WI38 (cell line): Measurements from ENCODE around the gene WDR86.

Experiments
- H3K4me3 ChIP-seq: 2 replicates; pipeline ENCODE4 v1.5.1; 2011; ENCODE audit warnings: low read depth, mild to moderate bottlenecking, control low read depth, low read length
- TF ChIP-seq, protein P1 (sequence below): IDR thresholded peaks from 2 replicates; pipeline ENCODE4 v1.5.1; 2012; ENCODE audit warnings: low read depth, mild to moderate bottlenecking, control low read depth, low read length

Gene WDR86

DNA sequence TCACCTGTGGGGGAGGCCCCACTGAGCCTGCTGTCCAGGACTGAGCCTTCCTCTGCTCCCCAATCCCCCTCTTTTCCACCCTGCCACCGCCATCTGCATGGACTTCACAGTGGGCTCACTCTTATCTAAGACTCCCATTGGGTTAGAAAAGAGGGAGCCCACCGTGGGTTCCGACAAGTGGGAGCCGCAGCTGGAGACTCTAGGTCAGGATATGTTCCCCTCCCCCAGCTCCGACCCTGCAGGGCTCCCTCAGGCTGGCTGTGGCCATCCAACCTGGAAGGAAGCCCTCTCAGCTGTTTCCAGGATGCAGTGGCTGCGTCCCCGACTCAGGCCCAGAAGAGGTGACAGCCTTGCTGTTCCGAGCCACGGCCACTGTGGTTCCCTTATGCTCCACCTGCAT is 4.8 kb downstream of the WDR86 start:
- H3K4me3 ChIP-seq = no peak overlapping the region
- TF ChIP-seq, protein P1, sequence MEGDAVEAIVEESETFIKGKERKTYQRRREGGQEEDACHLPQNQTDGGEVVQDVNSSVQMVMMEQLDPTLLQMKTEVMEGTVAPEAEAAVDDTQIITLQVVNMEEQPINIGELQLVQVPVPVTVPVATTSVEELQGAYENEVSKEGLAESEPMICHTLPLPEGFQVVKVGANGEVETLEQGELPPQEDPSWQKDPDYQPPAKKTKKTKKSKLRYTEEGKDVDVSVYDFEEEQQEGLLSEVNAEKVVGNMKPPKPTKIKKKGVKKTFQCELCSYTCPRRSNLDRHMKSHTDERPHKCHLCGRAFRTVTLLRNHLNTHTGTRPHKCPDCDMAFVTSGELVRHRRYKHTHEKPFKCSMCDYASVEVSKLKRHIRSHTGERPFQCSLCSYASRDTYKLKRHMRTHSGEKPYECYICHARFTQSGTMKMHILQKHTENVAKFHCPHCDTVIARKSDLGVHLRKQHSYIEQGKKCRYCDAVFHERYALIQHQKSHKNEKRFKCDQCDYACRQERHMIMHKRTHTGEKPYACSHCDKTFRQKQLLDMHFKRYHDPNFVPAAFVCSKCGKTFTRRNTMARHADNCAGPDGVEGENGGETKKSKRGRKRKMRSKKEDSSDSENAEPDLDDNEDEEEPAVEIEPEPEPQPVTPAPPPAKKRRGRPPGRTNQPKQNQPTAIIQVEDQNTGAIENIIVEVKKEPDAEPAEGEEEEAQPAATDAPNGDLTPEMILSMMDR = no peak

DNA sequence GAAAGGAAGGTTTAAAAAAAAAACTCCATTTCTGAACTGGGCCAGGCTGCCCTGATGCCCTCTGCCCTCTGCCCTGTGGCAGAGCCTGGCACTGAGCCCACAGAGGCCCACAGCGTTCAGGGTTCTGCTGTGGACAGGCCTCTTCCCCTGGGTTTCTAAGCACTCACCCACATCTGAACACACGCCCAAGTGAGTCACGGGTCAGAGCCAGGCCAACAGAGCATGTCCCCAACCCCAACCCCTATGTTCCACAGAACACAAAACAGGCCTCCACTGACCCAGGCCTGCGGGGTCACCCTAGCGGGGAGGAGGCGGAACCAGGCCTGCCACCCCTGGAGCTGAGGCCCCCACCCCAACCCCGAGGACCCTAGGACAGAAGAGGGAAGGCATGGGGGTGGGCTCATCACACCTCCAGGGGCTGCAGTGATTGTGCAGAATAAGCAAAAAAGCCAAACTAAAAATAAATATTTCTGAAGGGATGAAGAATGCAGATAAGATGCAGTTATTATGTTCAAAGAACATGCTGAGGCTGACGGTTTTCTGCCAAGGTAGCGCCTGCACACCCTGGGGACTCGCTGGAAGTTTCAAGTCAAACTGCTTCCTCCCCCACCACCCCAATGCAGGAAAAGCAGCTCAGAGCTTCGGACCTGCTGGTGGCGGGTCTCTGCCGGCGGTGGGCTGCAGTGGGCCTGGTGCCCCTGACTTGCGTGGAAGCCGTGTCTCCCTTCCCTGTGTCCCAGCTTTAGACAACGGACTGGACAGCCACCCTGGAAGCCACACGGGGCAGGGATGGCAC is 5.4 kb downstream of the WDR86 start:
- TF ChIP-seq, protein P1 = no peak

DNA sequence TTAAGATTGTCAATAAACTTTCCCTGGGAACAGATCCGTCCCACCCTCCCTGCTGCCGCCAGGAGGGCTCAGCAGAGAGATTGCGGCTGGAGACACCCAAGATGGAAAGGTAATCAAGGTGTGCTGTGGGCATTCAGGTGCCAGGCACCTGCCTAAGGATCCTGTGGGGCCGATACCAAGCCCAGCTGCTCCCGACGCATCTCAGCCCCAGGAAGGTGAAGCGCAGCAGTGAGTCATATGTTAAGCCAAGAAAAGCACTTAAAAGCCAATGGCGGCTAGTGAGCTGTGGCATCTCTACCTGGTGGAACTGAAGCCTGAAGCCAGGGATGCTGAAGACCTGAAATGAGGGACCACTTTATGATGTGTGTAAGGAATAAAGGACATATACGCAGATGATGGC is 6.1 kb downstream of the WDR86 start:
- no peak overlapping the region for H3K4me3 ChIP-seq
- TF ChIP-seq, protein P1 = no peak

More for the DNA sequence above, 5.4 kb downstream of the WDR86 start:
- H3K4me3 ChIP-seq = no peak overlapping the region

DNA sequence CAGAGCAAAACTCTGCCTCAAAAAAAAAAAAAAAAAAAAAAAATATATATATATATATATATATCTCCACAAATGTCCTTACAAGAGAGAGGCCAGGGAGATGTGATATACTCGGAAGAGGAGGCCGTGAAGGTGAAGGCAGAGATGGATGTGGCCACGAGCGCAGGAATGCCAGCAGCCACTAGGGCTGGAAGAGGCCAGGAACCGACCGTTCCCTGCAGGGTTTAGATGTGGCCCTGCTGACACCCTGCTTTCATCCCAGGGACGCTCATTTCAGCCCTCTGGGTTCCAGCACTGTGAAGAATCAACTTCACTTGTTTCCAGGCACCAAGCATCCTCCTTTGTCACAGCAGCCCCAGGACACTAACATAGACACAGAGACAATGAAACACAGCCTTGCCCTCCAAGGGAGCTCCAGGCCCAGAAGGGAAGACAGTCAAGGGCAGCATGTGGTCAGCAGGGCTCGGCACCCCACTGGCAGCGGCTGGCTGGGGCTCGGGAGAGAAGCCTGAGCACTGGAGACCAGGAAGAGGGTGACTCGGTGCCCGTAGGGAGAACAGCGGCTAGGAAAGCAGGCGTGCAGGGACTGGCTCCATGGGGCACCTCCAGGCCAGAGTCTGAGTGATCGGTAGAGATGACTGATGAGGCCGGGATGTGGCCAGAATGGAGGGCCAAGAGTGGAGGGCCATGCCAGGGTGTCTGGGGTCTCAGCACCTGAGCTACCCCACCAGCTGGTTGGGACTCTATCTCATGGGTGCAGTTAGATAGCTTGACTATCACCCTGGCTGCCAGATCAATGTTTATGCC is 7.6 kb downstream of the WDR86 start:
- TF ChIP-seq, protein P1 = no peak
- H3K4me3 ChIP-seq = no peak overlapping the region

DNA sequence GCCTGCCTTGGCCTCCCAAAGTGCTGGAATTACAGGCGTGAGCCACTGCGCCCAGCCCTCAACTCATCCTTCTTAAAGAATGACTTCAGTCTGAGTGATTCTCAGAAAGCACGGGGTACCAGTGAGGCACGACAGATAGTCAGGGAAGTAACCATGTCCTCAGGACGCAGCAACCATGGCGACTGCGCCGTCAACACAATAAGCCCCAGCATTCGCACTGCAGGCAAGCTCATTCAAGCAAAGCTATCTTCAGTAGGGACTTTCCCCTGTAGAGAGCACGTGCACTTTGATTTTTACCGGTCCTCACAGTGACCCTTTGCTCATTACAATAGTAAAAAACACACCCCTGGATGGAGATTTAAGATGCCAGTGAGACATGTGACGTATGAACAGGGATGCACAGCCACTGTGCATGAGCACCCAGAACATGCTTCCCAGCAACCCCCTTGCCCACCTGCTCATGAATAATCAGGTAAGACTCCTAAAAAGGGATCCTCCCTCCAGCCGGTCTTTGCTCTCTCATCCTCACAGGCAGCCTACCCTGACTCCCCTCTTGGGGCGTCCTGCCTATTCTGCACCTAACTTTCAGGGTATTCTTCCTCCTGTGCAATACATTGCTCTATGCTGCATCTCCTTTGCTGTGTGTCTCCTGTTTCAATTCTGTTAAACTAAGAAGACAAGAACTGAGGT is 9.1 kb downstream of the WDR86 start:
- TF ChIP-seq, protein P1 = no peak

DNA sequence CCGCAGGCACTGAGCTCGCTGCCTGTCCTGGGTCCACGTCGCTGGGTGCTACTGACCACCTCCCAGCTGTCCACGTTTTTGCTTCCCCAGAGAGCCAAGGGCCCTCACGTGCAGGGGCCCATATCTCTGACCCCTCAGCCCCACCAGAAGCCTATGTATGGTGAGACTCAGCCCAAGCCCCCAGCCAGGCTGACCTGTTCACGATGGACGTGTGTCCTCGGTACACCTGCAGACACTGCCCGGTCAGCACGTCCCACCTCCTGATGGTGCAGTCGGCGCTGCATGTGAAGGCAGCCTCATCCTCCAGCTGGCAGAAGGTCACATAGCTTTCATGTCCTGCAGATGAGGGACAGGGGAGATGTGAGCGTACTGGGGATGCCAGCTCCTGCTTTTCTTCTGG is 9.9 kb downstream of the WDR86 start:
- TF ChIP-seq, protein P1 = no peak
- no peak overlapping the region for H3K4me3 ChIP-seq

More for the DNA sequence above, 9.1 kb downstream of the WDR86 start:
- H3K4me3 ChIP-seq = no peak overlapping the region
